OCI-LY7 (cell line): Measurements from ENCODE around the gene NDUFS3.

ENCODE experiments used
- CTCF ChIP-seq: fragments of 200-600 bp; sonication (generic); conservative IDR thresholded peaks from 2 replicates; pipeline ENCODE4 v1.5.1; 2014; ENCODE audit warnings: mild to moderate bottlenecking, antibody characterized with exemption, low read length, moderate library complexity, mixed read lengths
- EZH2phosphoT487 ChIP-seq: fragments of 200-600 bp; sonication (generic); IDR thresholded peaks from 2 replicates; pipeline ENCODE4 v1.6.1; 2018; ENCODE audit warnings: low read depth, borderline replicate concordance, mild to moderate bottlenecking, mixed run types, antibody characterized with exemption, low read length, moderate library complexity, mixed read lengths

GRCh38 chr11:47595029-47595428 is 16.2 kb downstream of the NDUFS3 start:
- TF ChIP-seq CTCF, result no peak
- TF ChIP-seq EZH2phosphoT487, result no peak
